ENCODE results near the gene ABCB4. TPM values are rescaled to one million over a fixed set of nuclear protein-coding genes. Genes with fewer than 3 reads are reported as not detected.
"Not testable (repeated sequence)": the region's sequence is repeated elsewhere in the genome, so short reads cannot be mapped to it uniquely, and the experiment has no call there.

ABCB4 gene
- total and polyA plus RNA-seq, 8 donors = 0.11 to 2.1 (median 0.22) TPM

DNA sequence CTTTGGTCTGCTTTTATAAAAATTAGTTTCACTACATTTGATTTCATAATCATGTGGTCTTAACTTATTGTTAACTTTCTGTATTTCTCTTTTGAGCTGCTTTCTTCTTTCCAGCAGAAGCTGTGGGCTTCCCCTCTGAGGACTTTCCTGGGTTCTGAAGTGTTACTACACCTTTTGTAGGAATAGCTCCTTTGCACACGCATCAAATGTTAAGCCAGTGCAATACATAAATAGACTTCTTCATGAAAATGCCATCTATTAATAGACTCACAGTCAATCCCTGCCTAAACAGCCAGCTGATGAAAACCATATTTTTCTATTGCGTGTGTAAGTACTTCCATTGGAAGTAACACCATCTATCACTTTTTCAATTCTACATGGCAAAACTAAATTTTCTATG, 1.5 kb downstream of the ABCB4 start:
- intact Hi-C loops (cut with DNase I) = no loop called here
- H3K36me3 ChIP-seq = no peaks in the 10 kb centered on the region
- H3K4me3 ChIP-seq = no peak overlapping the region
- WGBS, 2 donors = 60 to 64% methylated on average over 2 of the region's 2 CpGs
- TF ChIP-seq, protein P1, sequence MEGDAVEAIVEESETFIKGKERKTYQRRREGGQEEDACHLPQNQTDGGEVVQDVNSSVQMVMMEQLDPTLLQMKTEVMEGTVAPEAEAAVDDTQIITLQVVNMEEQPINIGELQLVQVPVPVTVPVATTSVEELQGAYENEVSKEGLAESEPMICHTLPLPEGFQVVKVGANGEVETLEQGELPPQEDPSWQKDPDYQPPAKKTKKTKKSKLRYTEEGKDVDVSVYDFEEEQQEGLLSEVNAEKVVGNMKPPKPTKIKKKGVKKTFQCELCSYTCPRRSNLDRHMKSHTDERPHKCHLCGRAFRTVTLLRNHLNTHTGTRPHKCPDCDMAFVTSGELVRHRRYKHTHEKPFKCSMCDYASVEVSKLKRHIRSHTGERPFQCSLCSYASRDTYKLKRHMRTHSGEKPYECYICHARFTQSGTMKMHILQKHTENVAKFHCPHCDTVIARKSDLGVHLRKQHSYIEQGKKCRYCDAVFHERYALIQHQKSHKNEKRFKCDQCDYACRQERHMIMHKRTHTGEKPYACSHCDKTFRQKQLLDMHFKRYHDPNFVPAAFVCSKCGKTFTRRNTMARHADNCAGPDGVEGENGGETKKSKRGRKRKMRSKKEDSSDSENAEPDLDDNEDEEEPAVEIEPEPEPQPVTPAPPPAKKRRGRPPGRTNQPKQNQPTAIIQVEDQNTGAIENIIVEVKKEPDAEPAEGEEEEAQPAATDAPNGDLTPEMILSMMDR (IDR thresholded peaks at IDR 0.05) = no peak
- FAIRE-seq = no peak
- no peak overlapping the region for H3K27ac ChIP-seq
- H3K9me3 ChIP-seq = no peaks in the 10 kb centered on the region
- H3K4me1 ChIP-seq = peaks cover 0 to 5% (median 0%) of the 10 kb centered on the region in 3 donors
- peaks cover 0 to 8% (median 0%) of the 10 kb centered on the region in 4 donors for H3K27me3 ChIP-seq
- no peak for DNase-seq
- ATAC-seq = no peak

GRCh38 chr7:87473192-87473591, 2.3 kb downstream of the ABCB4 start:
- Histone ChIP-seq H3K4me1 (peaks cover 0 to 5% (median 0%) of the 10 kb centered on the region in 3 donors), H3K27me3 (peaks cover 0 to 8% (median 0%) of the 10 kb centered on the region in 4 donors), H3K27ac (no peak overlapping the region), H3K9me3 (no peaks in the 10 kb centered on the region), H3K4me3 (no peak overlapping the region), H3K36me3 (no peaks in the 10 kb centered on the region)
- WGBS, 2 donors = 45 to 48% methylated on average over 2 of the region's 2 CpGs
- DNase-seq (no peak), ATAC-seq (no peak), FAIRE-seq (no peak)
- intact Hi-C loops (cut with DNase I) = no loop called here
- TF ChIP-seq, protein P1 (IDR thresholded peaks at IDR 0.05) = no peak

- WGBS, 2 donors = 63 to 68% methylated on average over 2 of the region's 2 CpGs
These were observed 4.0 kb downstream of the ABCB4 start for GRCh38 chr7:87471473-87471872.

GRCh38 chr7:87469204-87469603, 6.3 kb downstream of the ABCB4 start:
- ATAC-seq; intact Hi-C loops (cut with DNase I); H3K36me3 ChIP-seq; FAIRE-seq; H3K4me3 ChIP-seq; DNase-seq; H3K27ac ChIP-seq; H3K9me3 ChIP-seq; H3K4me1 ChIP-seq; H3K27me3 ChIP-seq: not testable (repeated sequence)

More at GRCh38 chr7:87471473-87471872, 4.0 kb downstream of the ABCB4 start:
- DNase-seq = no peak
- H3K36me3 ChIP-seq = no peaks in the 10 kb centered on the region
- H3K9me3 ChIP-seq = no peaks in the 10 kb centered on the region
- no peak overlapping the region for H3K27ac ChIP-seq
- H3K27me3 ChIP-seq = peaks cover 0 to 8% (median 0%) of the 10 kb centered on the region in 4 donors
- intact Hi-C loops (cut with DNase I) = no loop called here
- FAIRE-seq = no peak
- ATAC-seq = no peak
- peaks cover 0 to 5% (median 0%) of the 10 kb centered on the region in 3 donors for H3K4me1 ChIP-seq
- no peak overlapping the region for H3K4me3 ChIP-seq
- TF ChIP-seq, protein P1 (IDR thresholded peaks at IDR 0.05) = no peak

DNA sequence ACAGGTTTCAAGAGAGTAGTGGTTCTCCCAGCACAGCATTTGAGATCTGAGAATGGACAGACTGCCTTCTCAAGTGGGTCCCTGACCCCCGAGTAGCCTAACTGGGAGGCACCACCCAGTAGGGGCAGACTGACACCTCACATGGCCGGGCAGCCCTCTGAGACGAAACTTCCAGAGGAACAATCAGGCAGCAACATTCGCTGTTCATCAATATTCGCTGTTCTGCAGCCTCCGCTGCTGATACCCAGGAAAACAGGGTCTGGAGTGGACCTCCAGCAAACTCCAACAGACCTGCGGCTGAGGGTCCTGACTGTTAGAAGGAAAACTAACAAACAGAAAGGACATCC, 10.0 kb downstream of the ABCB4 start:
- 70 to 79% methylated on average over 7 of the region's 7 CpGs for WGBS, 2 donors
- H3K4me1 ChIP-seq; ATAC-seq; H3K9me3 ChIP-seq; H3K27ac ChIP-seq; DNase-seq; H3K4me3 ChIP-seq; FAIRE-seq; H3K36me3 ChIP-seq; intact Hi-C loops (cut with DNase I); H3K27me3 ChIP-seq: not testable (repeated sequence)

DNA sequence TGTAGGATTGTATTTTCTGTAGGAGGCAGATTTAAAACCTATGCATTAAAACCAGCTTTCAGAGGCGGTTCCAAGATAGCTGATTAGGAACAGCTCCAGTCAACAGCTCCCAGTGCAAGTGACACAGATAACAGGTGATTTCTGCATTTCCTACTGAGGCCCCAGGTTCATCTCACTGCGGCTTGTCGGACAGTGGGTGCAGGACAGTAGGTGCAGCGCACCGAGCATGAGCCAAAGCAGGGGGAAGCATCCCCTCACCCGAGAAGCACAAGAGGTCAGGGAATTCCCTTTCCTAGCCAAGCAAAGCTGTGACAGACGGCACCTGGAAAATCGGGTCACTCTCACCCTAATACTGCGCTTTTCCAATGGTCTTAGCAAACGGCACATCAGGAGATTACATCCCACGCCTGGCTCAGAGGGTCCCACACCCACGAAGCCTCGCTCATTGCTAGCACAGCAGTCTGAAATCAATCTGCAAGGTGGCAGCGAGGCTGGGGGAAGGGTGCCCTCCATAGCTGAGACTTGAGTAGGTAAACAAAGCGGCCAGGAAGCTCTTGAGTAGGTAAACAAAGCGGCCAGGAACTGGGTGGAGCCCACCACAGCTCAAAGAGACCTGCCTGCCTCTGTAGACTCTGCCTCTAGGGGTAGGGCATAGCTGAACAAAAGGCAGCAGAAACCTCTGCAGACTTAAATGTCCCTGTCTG, 10.5 kb downstream of the ABCB4 start:
- DNase-seq (peak in 1 of 6 donors; percentile 43), ATAC-seq (peak in 3 of 4 donors; percentile 59 to 72 (median 68))
- peak overlapping the region in 1 of 4 donors; percentile 12 for H3K4me3 ChIP-seq
- intact Hi-C loops (cut with DNase I); H3K27ac ChIP-seq; H3K27me3 ChIP-seq; H3K4me1 ChIP-seq; FAIRE-seq; H3K9me3 ChIP-seq; H3K36me3 ChIP-seq: not testable (repeated sequence)
- WGBS, 2 donors = 23 to 25% methylated on average over 16 of the region's 16 CpGs
